ENCODE data around the gene PIGBOS1. TPM values are rescaled to one million over a fixed set of nuclear protein-coding genes. Genes with fewer than 3 reads are reported as not detected.

PIGBOS1 gene
- total and polyA plus RNA-seq, 2 donors (not counting 3 experiments of a cell fraction or from before 2014, with no cell fraction given), result 12.8 to 16.5 TPM

- no TSS peak for BruUV-seq (replicated peaks)
- POLR2A ChIA-PET, result no interaction called here
These were observed 38.9 kb upstream of the PIGBOS1 start for GRCh38 chr15:55357774-55358173.

GRCh38 chr15:55356985-55357585 is 38.2 kb upstream of the PIGBOS1 start:
- no peak for FAIRE-seq
- intact Hi-C loops (cut with micrococcal nuclease), result no loop called here
- POLR2A ChIA-PET, result no interaction called here

More at GRCh38 chr15:55357774-55358173, 38.9 kb upstream of the PIGBOS1 start:
- no peaks in the 10 kb centered on the region for H3K9me3 ChIP-seq (replicated peaks; ENCODE audit: control insufficient read depth, insufficient read depth, low read length)
- no peak overlapping the region for H3K4me2 ChIP-seq (ENCODE audit: insufficient read depth, low read length)
- no peaks in the 10 kb centered on the region for H3K27me3 ChIP-seq (ENCODE audit: control insufficient read depth in 2 of 2, insufficient read depth in 2 of 2, low read length in 2 of 2)
- CTCF ChIA-PET, result interaction anchor here (0.7 to 4.6 kb wide), 8 partner anchors 9 to 82 kb away, joined by 3 to 21 read pairs (median 4); partner anchors contain the start of genes CCPG1 and PIERCE2
- DNase-seq (ENCODE audit: low read depth, low spot score), result peak; percentile 64
- TF ChIP-seq FOS (IDR thresholded peaks at IDR 0.05; ENCODE audit: borderline replicate concordance, insufficient read depth, low read length), result peak; percentile 59
- peak; percentile 77 for TF ChIP-seq GATA2 (IDR thresholded peaks at IDR 0.05; ENCODE audit: insufficient read depth, insufficient read length, low read depth, low read length)
- TF ChIP-seq POLR2A (IDR thresholded peaks at IDR 0.05; ENCODE audit: low read depth, low read length), result no peak
- no peak for FAIRE-seq
- intact Hi-C loops (cut with micrococcal nuclease) (loop anchor here (2.0 kb wide), 1 partner anchor 39 kb away; the partner anchor contains the start of genes PIGB and PIGBOS1), dilution Hi-C loops (cut with MboI; ENCODE audit: extremely low pct_ligation_motif_present, low sequenced_read_pairs) (no loop called here)
- no peak overlapping the region for H3K4me3 ChIP-seq (replicated peaks in 1 of 3; ENCODE audit: insufficient read depth in 1 of 3, low read depth in 1 of 3, low read length in 3 of 3)
- no peak overlapping the region for H3K9ac ChIP-seq (replicated peaks; ENCODE audit: extremely low read depth, insufficient read depth, low read length)
- no peak overlapping the region for H3K27ac ChIP-seq (ENCODE audit: insufficient read depth, low read depth, low read length)
- no peaks in the 10 kb centered on the region for H4K20me1 ChIP-seq (replicated peaks; ENCODE audit: control insufficient read depth, extremely low read depth, insufficient read depth, low read length)
- H3K79me2 ChIP-seq (ENCODE audit: control insufficient read depth, insufficient read depth, low read length), result no peaks in the 10 kb centered on the region
- H3K4me1 ChIP-seq (ENCODE audit: control insufficient read depth, extremely low read depth, insufficient read depth, low read length), result peaks cover 13% of the 10 kb centered on the region
- H3K9me1 ChIP-seq (replicated peaks; ENCODE audit: control insufficient read depth, extremely low read depth, insufficient read depth, low read length), result no peaks in the 10 kb centered on the region
- no peak overlapping the region for H2AFZ ChIP-seq (ENCODE audit: low read depth, low read length)
- H3K36me3 ChIP-seq (ENCODE audit: control insufficient read depth in 2 of 2, extremely low read depth in 1 of 2, insufficient read depth in 2 of 2, low read length in 2 of 2), result no peaks in the 10 kb centered on the region

More at GRCh38 chr15:55356985-55357585, 38.2 kb upstream of the PIGBOS1 start:
- no peak for TF ChIP-seq FOS (IDR thresholded peaks at IDR 0.05; ENCODE audit: borderline replicate concordance, insufficient read depth, low read length)
- TF ChIP-seq JUN (IDR thresholded peaks at IDR 0.05; ENCODE audit: borderline replicate concordance, insufficient read depth, insufficient read length, low read depth), result no peak
- TF ChIP-seq MYC (IDR thresholded peaks at IDR 0.05; ENCODE audit: low read depth, low read length), result no peak
- no peak for TF ChIP-seq POLR2A (IDR thresholded peaks at IDR 0.05; ENCODE audit: low read depth, low read length)
- TF ChIP-seq MAX (IDR thresholded peaks at IDR 0.05; ENCODE audit: insufficient read depth, insufficient read length), result no peak
- no peak for TF ChIP-seq GATA2 (IDR thresholded peaks at IDR 0.05; ENCODE audit: insufficient read depth, insufficient read length, low read depth, low read length)
- TF ChIP-seq EZH2 (IDR thresholded peaks at IDR 0.05; ENCODE audit: borderline replicate concordance, low read depth, low read length, severe bottlenecking), result no peak
- no peak for TF ChIP-seq CTCF (IDR thresholded peaks at IDR 0.05; ENCODE audit: extremely low read depth in 1 of 2, insufficient read depth in 1 of 2, low read depth in 1 of 2, low read length in 2 of 2)
- TF ChIP-seq POLR2AphosphoS5 (IDR thresholded peaks at IDR 0.05; ENCODE audit: insufficient read depth, low read depth, low read length), result no peak
- Histone ChIP-seq H3K79me2 (ENCODE audit: control insufficient read depth, insufficient read depth, low read length) (no peaks in the 10 kb centered on the region), H3K4me2 (ENCODE audit: insufficient read depth, low read length) (no peak overlapping the region), H2AFZ (ENCODE audit: low read depth, low read length) (no peak overlapping the region), H4K20me1 (replicated peaks; ENCODE audit: control insufficient read depth, extremely low read depth, insufficient read depth, low read length) (no peaks in the 10 kb centered on the region), H3K4me1 (ENCODE audit: control insufficient read depth, extremely low read depth, insufficient read depth, low read length) (peaks cover 13% of the 10 kb centered on the region), H3K4me3 (replicated peaks in 1 of 3; ENCODE audit: insufficient read depth in 1 of 3, low read depth in 1 of 3, low read length in 3 of 3) (no peak overlapping the region), H3K27ac (ENCODE audit: insufficient read depth, low read depth, low read length) (no peak overlapping the region), H3K27me3 (ENCODE audit: control insufficient read depth in 2 of 2, insufficient read depth in 2 of 2, low read length in 2 of 2) (no peaks in the 10 kb centered on the region), H3K9ac (replicated peaks; ENCODE audit: extremely low read depth, insufficient read depth, low read length) (no peak overlapping the region), H3K36me3 (ENCODE audit: control insufficient read depth in 2 of 2, extremely low read depth in 1 of 2, insufficient read depth in 2 of 2, low read length in 2 of 2) (no peaks in the 10 kb centered on the region), H3K9me3 (replicated peaks; ENCODE audit: control insufficient read depth, insufficient read depth, low read length) (no peaks in the 10 kb centered on the region), H3K9me1 (replicated peaks; ENCODE audit: control insufficient read depth, extremely low read depth, insufficient read depth, low read length) (no peaks in the 10 kb centered on the region)
- no peak for DNase-seq (ENCODE audit: low read depth, low spot score)
- dilution Hi-C loops (cut with MboI; ENCODE audit: extremely low pct_ligation_motif_present, low sequenced_read_pairs), result no loop called here
- CTCF ChIA-PET, result interaction anchor here (1.0 to 4.6 kb wide), 2 partner anchors 8 to 16 kb away, joined by 3 to 21 read pairs; no protein-coding TSS in a partner anchor
- BruUV-seq (replicated peaks), result no TSS peak
